Coronary artery (tissue), 2 donors: ENCODE measurements around the gene DIPK1B.

Source experiments
- DNase-seq: peaks from one replicate; pipeline ENCODE4 v3.0.0-alpha.2; 2017; ENCODE audit warnings: low spot score
- H3K27ac ChIP-seq, 2 donors: fragments of 200-600 bp; sonication (generic); one replicate each; pipeline ENCODE4 v1.5.1; 2016 to 2019
- H3K4me3 ChIP-seq: fragments of 200-600 bp; sonication (generic); 2 replicates; pipeline ENCODE4 v1.5.1; 2016; ENCODE audit warnings: mild to moderate bottlenecking, moderate library complexity
- TF ChIP-seq, protein P1 (sequence below): fragments of 200-600 bp; sonication (generic); IDR thresholded peaks from one replicate; pipeline ENCODE4 v1.5.1; 2019; ENCODE audit warnings: antibody characterized with exemption

DIPK1B gene

DNA sequence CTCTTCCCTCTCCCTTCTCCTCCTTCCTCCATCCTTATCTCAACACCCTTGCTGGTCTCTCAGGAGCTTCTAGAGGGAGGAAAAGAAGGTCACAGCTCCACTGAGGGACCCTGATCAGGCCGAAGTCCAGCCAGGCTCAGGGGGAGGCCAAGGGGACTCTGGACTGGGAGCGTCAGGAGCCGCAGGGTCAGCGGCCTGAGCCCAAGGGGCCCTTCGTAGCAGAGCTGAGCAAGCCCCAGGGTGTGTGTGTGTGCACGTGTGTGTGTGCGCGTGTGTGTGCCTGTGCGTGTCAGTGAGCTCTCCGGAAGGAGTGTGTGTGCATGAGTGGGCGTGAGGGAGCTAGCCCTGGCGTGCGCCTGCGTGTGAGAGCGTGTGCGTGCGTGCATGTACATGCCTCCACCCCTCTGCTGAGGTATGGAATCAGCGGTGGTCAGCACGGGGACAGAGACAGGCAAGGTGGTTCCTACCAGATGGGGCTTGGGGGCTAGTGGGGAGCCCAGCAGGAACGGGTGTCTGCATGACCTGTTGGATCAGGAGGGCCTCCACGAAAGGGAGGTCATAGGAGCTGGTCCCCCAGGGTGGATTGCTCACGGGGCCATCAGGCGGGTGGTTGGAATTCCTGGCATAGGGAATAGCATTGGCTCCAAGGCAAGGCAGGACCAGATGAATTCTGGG lies 15.1 kb upstream of the DIPK1B start:
- TF ChIP-seq, protein P1, sequence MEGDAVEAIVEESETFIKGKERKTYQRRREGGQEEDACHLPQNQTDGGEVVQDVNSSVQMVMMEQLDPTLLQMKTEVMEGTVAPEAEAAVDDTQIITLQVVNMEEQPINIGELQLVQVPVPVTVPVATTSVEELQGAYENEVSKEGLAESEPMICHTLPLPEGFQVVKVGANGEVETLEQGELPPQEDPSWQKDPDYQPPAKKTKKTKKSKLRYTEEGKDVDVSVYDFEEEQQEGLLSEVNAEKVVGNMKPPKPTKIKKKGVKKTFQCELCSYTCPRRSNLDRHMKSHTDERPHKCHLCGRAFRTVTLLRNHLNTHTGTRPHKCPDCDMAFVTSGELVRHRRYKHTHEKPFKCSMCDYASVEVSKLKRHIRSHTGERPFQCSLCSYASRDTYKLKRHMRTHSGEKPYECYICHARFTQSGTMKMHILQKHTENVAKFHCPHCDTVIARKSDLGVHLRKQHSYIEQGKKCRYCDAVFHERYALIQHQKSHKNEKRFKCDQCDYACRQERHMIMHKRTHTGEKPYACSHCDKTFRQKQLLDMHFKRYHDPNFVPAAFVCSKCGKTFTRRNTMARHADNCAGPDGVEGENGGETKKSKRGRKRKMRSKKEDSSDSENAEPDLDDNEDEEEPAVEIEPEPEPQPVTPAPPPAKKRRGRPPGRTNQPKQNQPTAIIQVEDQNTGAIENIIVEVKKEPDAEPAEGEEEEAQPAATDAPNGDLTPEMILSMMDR: no peak
- DNase-seq: no peak
- Histone ChIP-seq H3K27ac (no peak overlapping the region), H3K4me3 (no peak overlapping the region)

DNA sequence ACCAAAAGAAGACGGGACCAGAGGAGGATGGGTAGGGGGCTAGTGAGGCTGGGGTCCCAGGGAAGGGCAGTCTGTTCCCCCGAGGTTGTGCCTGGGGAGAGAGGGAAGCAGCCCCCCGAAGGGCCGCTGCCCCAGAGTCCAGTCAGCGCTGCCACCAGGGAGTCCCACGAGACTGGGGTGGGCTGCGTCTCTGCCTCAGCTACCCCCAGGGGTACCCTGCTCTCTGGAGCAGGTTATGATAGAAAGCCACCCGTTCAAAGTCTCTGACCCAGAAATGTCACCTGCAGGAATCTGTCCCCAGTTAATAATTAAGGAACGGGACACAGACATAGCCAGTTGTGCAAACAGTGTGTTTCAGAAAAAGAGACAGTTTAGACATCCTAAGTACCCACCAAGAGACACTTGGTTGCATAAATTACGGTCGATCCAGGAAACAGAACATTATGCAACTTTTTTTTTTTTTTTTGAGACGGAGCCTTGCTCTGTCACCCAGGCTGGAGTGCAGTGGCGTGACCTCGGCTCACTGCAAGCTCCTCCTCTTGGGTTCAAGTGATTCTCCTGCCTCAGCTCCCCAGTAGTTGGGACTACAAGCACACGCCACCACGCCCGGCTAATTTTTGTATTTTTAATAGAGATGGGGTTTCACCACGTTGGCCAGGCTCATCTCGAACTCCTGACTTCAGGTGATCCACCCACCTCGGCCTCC lies 14.4 kb upstream of the DIPK1B start:
- TF ChIP-seq, protein P1: no peak
- Histone ChIP-seq H3K27ac (no peak overlapping the region), H3K4me3 (no peak overlapping the region)
- no peak for DNase-seq

DNA sequence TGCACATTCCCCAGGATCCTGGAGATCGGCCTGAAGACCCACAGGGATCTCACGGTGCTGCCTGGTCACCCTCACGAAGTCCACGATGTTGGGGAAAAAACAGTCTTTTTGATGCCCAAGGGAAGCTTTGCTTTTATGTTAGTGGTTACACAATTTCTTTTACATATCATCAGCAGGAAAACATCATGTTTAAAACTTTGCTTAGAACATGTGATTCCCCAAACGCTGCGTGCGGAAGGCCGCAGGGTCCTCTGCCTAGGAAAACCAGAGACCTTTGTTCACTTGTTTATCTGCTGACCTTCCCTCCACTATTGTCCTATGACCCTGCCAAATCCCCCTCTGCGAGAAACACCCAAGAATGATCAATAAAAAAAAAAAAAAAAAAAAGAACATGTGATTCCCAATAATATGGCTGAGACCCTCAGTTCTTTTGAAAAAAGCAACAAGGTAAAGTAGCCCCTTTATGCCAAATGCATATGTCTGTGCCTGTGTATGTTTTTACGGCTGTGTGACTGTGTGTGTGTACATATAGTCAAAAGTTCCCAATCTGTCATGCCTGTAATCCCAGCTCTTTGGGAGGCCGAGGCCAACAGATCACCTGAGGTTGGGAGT lies 13.6 kb upstream of the DIPK1B start:
- TF ChIP-seq, protein P1: no peak
- H3K27ac ChIP-seq: no peak overlapping the region
- H3K4me3 ChIP-seq: no peak overlapping the region
- no peak for DNase-seq

DNA sequence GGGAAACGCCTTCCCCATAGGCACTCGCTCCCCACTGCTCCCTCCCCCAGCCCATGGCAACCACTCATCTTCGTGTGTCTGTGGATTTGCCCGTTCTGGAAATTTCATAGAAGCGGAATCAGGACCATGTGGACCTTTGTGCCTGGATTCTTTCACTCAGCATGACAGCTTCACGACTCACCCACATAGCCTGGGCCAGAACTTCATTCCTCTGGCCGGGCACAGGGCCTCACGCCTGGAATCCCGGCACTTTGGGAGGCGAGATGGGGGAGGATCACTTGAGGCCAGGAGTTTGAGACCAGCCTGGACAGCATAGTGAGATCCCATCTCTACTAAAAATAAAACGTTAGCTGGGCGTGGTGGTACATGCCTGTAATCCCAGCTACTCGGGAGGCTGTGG lies 12.1 kb upstream of the DIPK1B start:
- H3K27ac ChIP-seq: no peak overlapping the region
- no peak overlapping the region for H3K4me3 ChIP-seq
- TF ChIP-seq, protein P1: no peak
- no peak for DNase-seq

DNA sequence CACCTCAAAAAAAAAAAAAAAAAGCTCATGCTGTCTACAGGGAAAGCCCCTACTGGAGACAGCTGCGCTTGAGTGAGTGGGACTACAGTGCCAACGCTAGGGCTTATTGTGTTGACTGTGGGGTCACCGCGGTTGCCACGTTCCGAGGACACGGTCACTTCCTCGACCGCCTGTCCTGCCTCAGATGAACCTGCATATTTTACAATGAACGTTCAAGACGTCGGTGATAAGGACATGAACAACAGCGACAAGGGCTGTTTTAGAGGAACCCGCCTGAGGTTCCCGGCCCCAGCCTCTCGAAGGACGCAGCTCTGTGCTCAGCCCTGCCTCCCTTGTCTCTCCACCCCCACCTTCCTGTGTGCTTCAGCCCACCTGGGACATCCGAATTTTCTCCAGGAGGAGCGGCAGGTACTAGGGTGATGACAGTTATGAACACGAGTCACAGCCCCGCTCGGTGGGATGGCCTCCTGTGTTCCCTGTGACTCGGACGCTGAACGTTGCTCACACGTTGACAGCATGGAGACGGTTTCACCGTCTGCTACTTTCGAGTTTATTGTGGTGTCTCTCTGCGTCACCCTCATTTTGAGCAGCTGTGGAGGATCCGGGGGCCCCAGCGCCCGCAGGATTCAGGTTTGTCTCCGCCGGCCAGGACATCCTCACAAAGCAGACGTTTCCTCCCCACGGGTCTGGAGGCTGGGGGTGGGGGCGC lies 11.3 kb upstream of the DIPK1B start:
- Histone ChIP-seq H3K27ac (no peak overlapping the region), H3K4me3 (no peak overlapping the region)
- no peak for DNase-seq
- TF ChIP-seq, protein P1: no peak

DNA sequence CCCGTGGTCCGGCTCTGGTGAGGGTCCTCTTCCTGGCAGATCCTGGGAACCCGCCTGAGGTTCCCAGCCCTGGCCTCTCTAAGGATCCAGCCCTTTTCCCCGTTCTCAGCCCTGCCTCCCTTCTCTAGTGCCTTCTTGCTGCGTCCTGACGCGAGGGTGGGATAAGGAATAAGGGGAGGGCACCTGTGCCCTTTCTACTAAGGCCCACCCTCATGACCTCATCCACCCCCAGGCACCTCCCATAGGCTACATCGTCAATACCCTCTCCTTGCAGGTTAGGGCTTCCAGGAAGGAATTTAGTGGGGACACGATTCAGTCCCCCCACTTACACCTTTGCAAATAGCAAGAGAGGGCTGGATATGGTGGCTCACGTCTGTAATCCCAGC lies 10.7 kb upstream of the DIPK1B start:
- TF ChIP-seq, protein P1: no peak
- Histone ChIP-seq H3K27ac (no peak overlapping the region), H3K4me3 (no peak overlapping the region)
- no peak for DNase-seq
